ENCODE measurements around the gene XDH.

GRCh38 chr2:31365348-31365747, 49.2 kb downstream of the XDH start:
- TF ChIP-seq EZH2 (IDR thresholded peaks at IDR 0.05; ENCODE audit: insufficient read depth, poor library complexity, severe bottlenecking) (no peak), EZH2phosphoT487 (IDR thresholded peaks at IDR 0.05; ENCODE audit: insufficient read depth, low read depth) (no peak)

All from GM23248 (cell line).